ENCODE data around the gene ABLIM3. TPM values are rescaled to one million over a fixed set of nuclear protein-coding genes. Genes with fewer than 3 reads are reported as not detected.

ABLIM3 gene
- total RNA-seq, 4 donors from 2014 or later: 10.5 to 30.4 (median 22.3) TPM

- DNase-seq: no peak
These were observed 78.3 kb downstream of the ABLIM3 start for GRCh38 chr5:149219584-149219983.

GRCh38 chr5:149220750-149221149 is 79.5 kb downstream of the ABLIM3 start:
- Histone ChIP-seq H3K4me1 (peaks cover 5 to 18% of the 10 kb centered on the region in 2 donors), H3K27me3 (no peaks in the 10 kb centered on the region), H3K36me3 (no peaks in the 10 kb centered on the region), H3K9me3 (no peaks in the 10 kb centered on the region), H3K4me3 (replicated peaks in 1 of 3) (no peak overlapping the region), H3K27ac (no peak overlapping the region)
- DNase-seq: no peak
- intact Hi-C loops (cut with DNase I): loop anchor here (10.0 kb wide), 1 partner anchor 76 kb away; the partner anchor contains the start of gene ABLIM3
- WGBS, 2 donors: 78 to 83% methylated on average over 2 of the region's 2 CpGs
- TF ChIP-seq POLR2A (IDR thresholded peaks at IDR 0.05): no peak
- TF ChIP-seq, protein P1, sequence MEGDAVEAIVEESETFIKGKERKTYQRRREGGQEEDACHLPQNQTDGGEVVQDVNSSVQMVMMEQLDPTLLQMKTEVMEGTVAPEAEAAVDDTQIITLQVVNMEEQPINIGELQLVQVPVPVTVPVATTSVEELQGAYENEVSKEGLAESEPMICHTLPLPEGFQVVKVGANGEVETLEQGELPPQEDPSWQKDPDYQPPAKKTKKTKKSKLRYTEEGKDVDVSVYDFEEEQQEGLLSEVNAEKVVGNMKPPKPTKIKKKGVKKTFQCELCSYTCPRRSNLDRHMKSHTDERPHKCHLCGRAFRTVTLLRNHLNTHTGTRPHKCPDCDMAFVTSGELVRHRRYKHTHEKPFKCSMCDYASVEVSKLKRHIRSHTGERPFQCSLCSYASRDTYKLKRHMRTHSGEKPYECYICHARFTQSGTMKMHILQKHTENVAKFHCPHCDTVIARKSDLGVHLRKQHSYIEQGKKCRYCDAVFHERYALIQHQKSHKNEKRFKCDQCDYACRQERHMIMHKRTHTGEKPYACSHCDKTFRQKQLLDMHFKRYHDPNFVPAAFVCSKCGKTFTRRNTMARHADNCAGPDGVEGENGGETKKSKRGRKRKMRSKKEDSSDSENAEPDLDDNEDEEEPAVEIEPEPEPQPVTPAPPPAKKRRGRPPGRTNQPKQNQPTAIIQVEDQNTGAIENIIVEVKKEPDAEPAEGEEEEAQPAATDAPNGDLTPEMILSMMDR (IDR thresholded peaks at IDR 0.05): no peak

More at GRCh38 chr5:149219584-149219983, 78.3 kb downstream of the ABLIM3 start:
- no peak overlapping the region for H3K27ac ChIP-seq
- H3K4me1 ChIP-seq: peaks cover 5 to 18% of the 10 kb centered on the region in 2 donors
- TF ChIP-seq, protein P1 (IDR thresholded peaks at IDR 0.05): no peak
- no peak for TF ChIP-seq POLR2A (IDR thresholded peaks at IDR 0.05)
- H3K27me3 ChIP-seq: no peaks in the 10 kb centered on the region
- whole genome bisulfite sequencing, 2 donors: 83 to 89% methylated on average over 1 of the region's 1 CpG
- no peaks in the 10 kb centered on the region for H3K9me3 ChIP-seq
- intact Hi-C loops (cut with DNase I): no loop called here
- no peak overlapping the region for H3K4me3 ChIP-seq (replicated peaks in 1 of 3)
- H3K36me3 ChIP-seq: no peaks in the 10 kb centered on the region

GRCh38 chr5:149221326-149221725 is 80.0 kb downstream of the ABLIM3 start:
- no peak for DNase-seq
- TF ChIP-seq, protein P1 (IDR thresholded peaks at IDR 0.05): no peak
- no peak for TF ChIP-seq POLR2A (IDR thresholded peaks at IDR 0.05)
- Histone ChIP-seq H3K36me3 (no peaks in the 10 kb centered on the region), H3K4me3 (replicated peaks in 1 of 3) (no peak overlapping the region), H3K27me3 (no peaks in the 10 kb centered on the region), H3K27ac (peak overlapping the region in 1 of 3 donors; percentile 49), H3K9me3 (no peaks in the 10 kb centered on the region), H3K4me1 (peaks cover 5 to 18% of the 10 kb centered on the region in 2 donors)
- intact Hi-C loops (cut with DNase I): loop anchor here (10.0 kb wide), 1 partner anchor 77 kb away; the partner anchor contains the start of gene ABLIM3
- WGBS, 2 donors: 19 to 33% methylated on average over 1 of the region's 1 CpG

DNA sequence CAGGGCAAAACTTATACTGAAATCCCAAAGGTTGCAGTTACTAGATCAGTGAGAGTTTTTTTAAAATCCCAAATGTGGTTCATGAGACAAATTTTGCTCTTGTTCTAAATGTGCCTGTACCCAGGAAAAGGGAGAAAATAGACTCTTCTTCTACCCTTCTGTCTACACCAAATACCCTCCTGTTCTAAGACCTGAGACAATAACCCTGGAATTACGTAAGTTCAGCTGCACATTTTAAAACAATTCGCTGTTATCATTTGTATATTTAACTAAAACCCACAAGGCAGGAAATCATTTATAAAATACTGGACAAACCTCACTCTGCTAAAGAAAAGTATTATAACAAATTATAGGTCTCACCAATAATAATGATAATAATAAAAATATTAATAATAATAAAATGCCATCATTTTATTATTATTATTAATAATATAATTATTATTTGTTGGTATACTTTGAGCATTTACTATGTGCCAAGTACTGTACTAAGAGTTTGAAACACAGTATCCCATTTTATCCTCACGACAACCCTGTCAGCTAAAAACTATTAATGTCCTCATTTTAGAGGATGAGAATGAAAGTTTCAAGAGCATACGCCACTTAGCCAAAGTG is 80.5 kb downstream of the ABLIM3 start:
- H3K27me3 ChIP-seq: no peaks in the 10 kb centered on the region
- H3K4me1 ChIP-seq: peaks cover 5 to 18% of the 10 kb centered on the region in 2 donors
- intact Hi-C loops (cut with DNase I): loop anchor here (10.0 kb wide), 1 partner anchor 77 kb away; the partner anchor contains the start of gene ABLIM3
- no peaks in the 10 kb centered on the region for H3K9me3 ChIP-seq
- no peak overlapping the region for H3K4me3 ChIP-seq (replicated peaks in 1 of 3)
- peak overlapping the region in 1 of 3 donors; percentile 33 for H3K27ac ChIP-seq
- no peak for DNase-seq
- TF ChIP-seq, protein P1 (IDR thresholded peaks at IDR 0.05): no peak
- no peak for TF ChIP-seq POLR2A (IDR thresholded peaks at IDR 0.05)
- H3K36me3 ChIP-seq: no peaks in the 10 kb centered on the region
- WGBS, 2 donors: 82 to 84% methylated on average over 4 of the region's 4 CpGs

Data from thyroid gland (tissue), 4 donors.